ENCODE data around the gene AJM1.
"Not testable (repeated sequence)": the region's sequence is repeated elsewhere in the genome, so short reads cannot be mapped to it uniquely, and the experiment has no call there.

The AJM1 gene

GRCh38 chr9:136842380-136842948 is at the start of gene AJM1:
Gene AJM1 (plus strand): TSS chr9:136842478. CDS start chr9:136844415, 1,937 bp downstream.
- in situ Hi-C loops (cut with HindIII; ENCODE audit: low sequenced_read_pairs): not testable (repeated sequence)

GRCh38 chr9:136793086-136793946 is 49.0 kb upstream of the AJM1 start:
- in situ Hi-C loops (cut with HindIII; ENCODE audit: low sequenced_read_pairs): no loop called here

- in situ Hi-C loops (cut with HindIII; ENCODE audit: low sequenced_read_pairs): no loop called here
These were observed 47.8 kb upstream of the AJM1 start for GRCh38 chr9:136794281-136794999.

GRCh38 chr9:136795000-136795348 is 47.3 kb upstream of the AJM1 start:
- in situ Hi-C loops (cut with HindIII; ENCODE audit: low sequenced_read_pairs): no loop called here

GRCh38 chr9:136796238-136796774 is 46.0 kb upstream of the AJM1 start, which contains the start of gene CCDC183:
Gene CCDC183 (plus strand): TSS chr9:136796338. CDS start chr9:136796398, 60 bp downstream.
- in situ Hi-C loops (cut with HindIII; ENCODE audit: low sequenced_read_pairs): no loop called here

- in situ Hi-C loops (cut with HindIII; ENCODE audit: low sequenced_read_pairs): not testable (repeated sequence)
These were observed 45.4 kb upstream of the AJM1 start for GRCh38 chr9:136796775-136797347.

- in situ Hi-C loops (cut with HindIII; ENCODE audit: low sequenced_read_pairs): no loop called here
These were observed 43.6 kb upstream of the AJM1 start for GRCh38 chr9:136798708-136799078.

GRCh38 chr9:136799079-136799853 is 43.0 kb upstream of the AJM1 start:
- in situ Hi-C loops (cut with HindIII; ENCODE audit: low sequenced_read_pairs): no loop called here

- in situ Hi-C loops (cut with HindIII; ENCODE audit: low sequenced_read_pairs): loop anchor here (25.0 kb wide), 2 partner anchors 237 to 362 kb away; partner anchors contain the start of genes ABCA2, FUT7, LRRC26 and NPDC1
These were observed 42.2 kb upstream of the AJM1 start for GRCh38 chr9:136799854-136800657.

GRCh38 chr9:136802321-136802720 is 40.0 kb upstream of the AJM1 start:
- in situ Hi-C loops (cut with HindIII; ENCODE audit: low sequenced_read_pairs): loop anchor here (25.0 kb wide), 2 partner anchors 235 to 360 kb away; partner anchors contain the start of genes ABCA2, FUT7, LRRC26 and NPDC1

GRCh38 chr9:136803009-136803550 is 39.2 kb upstream of the AJM1 start:
- in situ Hi-C loops (cut with HindIII; ENCODE audit: low sequenced_read_pairs): loop anchor here (25.0 kb wide), 2 partner anchors 234 to 359 kb away; partner anchors contain the start of genes ABCA2, FUT7, LRRC26 and NPDC1

- in situ Hi-C loops (cut with HindIII; ENCODE audit: low sequenced_read_pairs): loop anchor here (25.0 kb wide), 2 partner anchors 233 to 358 kb away; partner anchors contain the start of genes ABCA2, FUT7, LRRC26 and NPDC1
These were observed 38.4 kb upstream of the AJM1 start for GRCh38 chr9:136803551-136804508.

GRCh38 chr9:136804509-136805206 is 37.6 kb upstream of the AJM1 start:
- in situ Hi-C loops (cut with HindIII; ENCODE audit: low sequenced_read_pairs): loop anchor here (25.0 kb wide), 2 partner anchors 233 to 358 kb away; partner anchors contain the start of genes ABCA2, FUT7, LRRC26 and NPDC1

- in situ Hi-C loops (cut with HindIII; ENCODE audit: low sequenced_read_pairs): loop anchor here (25.0 kb wide), 2 partner anchors 232 to 357 kb away; partner anchors contain the start of genes ABCA2, FUT7, LRRC26 and NPDC1
These were observed 37.0 kb upstream of the AJM1 start for GRCh38 chr9:136805207-136805740.

GRCh38 chr9:136806067-136806466 is 36.2 kb upstream of the AJM1 start:
- in situ Hi-C loops (cut with HindIII; ENCODE audit: low sequenced_read_pairs): loop anchor here (25.0 kb wide), 2 partner anchors 231 to 356 kb away; partner anchors contain the start of genes ABCA2, FUT7, LRRC26 and NPDC1

- in situ Hi-C loops (cut with HindIII; ENCODE audit: low sequenced_read_pairs): loop anchor here (25.0 kb wide), 2 partner anchors 231 to 356 kb away; partner anchors contain the start of genes ABCA2, FUT7, LRRC26 and NPDC1
These were observed 35.6 kb upstream of the AJM1 start for GRCh38 chr9:136806631-136807201.
